CD4-positive, alpha-beta T cell treated with Interleukin-4 for 1 hour (primary cell): ENCODE measurements around the gene CHP1.
A peak's percentile ranks its signal among the peaks of the same experiment; 100 is the strongest.
"Not testable (repeated sequence)": the region's sequence is repeated elsewhere in the genome, so short reads cannot be mapped to it uniquely, and the experiment has no call there.

Experiments
- DNase-seq, 2 donors: peaks; one replicate each; pipeline ENCODE4 v3.0.0-alpha.2; 2020 to 2022

The CHP1 gene

DNA sequence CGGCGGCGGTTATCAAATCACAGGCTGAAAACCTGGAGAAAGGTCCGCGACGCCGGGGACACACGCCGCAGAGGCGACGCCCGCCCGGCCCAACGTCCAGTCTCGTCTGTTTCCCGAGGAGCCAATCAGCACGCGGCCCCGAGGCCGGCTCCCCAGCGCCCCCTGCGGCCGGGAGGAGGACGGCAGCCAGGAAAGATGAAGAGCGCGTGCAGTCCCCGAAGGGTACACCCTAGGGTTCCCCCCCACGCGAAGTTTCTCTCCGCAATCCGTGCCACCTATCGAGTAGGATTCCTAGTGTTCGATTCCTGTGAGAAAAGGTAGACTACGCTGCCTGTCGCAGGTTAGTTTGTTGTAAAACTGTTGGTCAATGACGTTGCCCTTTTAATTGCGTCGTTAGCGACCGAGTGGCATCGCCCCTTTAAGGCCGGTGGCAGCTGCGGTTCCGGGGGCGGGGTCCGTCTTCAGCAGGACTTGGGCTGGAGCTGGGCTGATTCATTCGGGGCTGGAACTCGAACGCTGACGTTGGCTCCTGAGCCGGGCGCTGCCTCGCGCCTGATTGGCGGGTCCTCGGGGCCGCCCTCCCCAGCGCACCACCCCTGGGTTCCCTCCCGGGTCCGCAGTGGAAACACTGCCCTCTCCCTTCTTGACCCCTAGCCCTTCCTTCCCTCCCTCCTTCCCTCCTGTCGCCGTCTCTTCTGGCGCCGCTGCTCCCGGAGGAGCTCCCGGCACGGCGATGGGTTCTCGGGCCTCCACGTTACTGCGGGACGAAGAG lies at the start of gene CHP1, which contains the start of gene EXD1:
CHP1 (plus strand) TSS at position 619 of the 772 bp plus-strand sequence; CDS start at position 734, 115 bp downstream.
EXD1 (minus strand) TSS at position 108 of the 772 bp plus-strand sequence. CDS start 4,182 bp downstream, outside the sequence.
- peak; percentile 96 to 97 for DNase-seq

DNA sequence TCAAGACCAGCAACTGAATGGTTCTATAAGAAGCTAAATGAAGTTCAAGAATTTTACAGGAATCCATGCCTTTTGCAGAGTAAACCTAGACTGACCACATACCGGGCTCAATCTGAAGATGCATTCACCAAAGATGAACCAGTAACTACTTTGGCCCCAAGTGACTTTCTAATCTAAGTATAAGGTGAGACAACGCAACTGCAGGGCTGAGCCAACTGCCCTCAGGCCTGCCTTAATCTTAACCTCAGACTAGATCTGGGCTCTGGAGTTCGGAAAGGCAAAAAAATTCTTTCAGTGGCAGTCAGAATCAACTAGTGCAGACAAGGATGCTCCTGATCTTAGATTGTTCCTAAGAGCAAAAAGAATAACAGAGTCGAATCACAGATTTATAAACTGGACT lies 48.8 kb upstream of the CHP1 start:
- DNase-seq = no peak

DNA sequence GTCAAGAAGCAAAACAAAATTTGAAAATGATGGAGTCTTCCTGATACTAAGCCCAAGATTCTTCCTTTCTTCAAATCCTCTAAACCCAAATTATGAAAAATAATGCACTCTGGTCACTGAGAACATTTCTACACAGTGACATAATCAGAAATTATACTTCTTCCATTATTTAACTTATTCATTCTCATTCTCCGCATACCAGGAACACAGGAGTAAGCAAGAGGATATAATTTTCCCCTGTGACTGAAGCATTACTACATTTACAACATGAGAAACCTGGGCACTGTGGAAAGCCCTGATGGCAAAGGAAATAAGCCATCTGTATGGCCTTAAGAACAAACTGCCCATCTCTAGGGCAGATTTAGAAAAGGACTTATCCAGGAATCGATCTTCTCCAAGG lies 47.5 kb upstream of the CHP1 start:
- DNase-seq = no peak

DNA sequence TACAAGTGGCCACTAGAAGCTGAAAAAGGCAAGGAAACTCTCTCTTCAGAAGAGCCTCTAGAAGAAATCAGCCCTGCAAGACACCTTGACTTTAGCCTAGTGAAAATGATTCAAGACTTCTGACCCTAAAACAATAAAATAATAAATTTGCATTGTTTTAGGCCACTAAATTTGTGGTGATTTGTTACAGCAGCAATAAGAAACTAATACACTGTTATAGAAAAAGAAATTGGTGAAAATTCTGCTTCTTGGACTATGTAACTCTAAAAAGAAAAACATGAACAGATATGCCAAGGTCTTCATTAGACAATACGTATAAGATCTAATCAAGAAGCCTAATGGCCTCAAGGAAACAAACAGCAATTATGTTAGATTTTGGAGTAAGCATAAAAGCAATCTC lies 36.6 kb upstream of the CHP1 start:
- DNase-seq = no peak

DNA sequence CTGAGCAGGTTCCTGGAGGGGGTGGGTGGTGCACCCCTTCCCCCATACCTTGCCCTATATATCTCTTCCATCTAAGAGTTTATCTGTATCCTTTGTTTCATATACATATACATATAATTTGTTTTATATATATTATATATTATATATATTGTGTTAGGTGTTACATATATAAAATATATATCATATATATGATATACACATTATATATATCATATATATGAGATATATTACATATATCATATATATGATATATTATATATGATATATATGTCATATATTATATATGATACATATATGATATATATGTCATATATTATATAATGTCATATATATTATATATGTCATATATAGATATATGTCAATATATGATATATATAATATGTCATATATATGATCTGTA lies 31.6 kb upstream of the CHP1 start:
- no peak for DNase-seq

DNA sequence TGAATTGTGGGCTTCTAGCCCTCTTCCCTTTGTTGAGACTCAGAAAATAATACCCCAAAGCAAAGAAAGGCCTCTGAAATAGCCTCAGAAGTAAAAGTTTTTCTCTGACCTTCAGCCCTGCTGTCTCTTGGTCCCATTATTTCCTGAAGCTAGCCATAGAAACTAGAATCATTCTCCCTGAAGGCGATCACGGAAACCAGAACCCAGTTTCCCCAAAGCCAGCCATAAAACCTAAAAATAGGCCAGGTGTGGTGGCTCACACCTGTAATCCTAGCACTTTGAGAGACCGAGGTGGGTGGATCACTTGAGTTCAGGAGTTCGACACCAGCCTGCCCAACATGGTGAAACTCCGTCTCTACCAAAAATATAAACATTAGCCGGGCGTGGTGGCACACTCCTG lies 27.7 kb upstream of the CHP1 start:
- DNase-seq = no peak

DNA sequence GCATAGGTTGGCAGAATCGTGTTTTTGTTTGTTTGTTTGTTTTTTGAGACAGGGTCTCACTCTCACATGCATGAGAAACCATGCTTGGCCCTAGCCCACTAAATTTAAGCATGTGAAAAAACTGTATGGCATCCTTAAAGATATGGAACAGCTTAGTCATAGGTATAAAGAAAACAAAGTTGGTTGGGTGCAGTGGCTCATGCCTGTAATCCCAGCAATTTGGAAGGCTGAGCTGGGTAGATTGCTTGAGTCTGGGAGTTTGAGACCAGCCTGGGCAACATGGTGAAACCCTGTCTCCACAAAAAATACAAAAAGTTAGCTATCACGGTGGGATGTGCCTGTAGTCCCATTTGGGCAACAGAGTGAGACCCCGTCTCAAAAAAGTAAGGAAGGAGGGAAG lies 25.8 kb upstream of the CHP1 start:
- no peak for DNase-seq

DNA sequence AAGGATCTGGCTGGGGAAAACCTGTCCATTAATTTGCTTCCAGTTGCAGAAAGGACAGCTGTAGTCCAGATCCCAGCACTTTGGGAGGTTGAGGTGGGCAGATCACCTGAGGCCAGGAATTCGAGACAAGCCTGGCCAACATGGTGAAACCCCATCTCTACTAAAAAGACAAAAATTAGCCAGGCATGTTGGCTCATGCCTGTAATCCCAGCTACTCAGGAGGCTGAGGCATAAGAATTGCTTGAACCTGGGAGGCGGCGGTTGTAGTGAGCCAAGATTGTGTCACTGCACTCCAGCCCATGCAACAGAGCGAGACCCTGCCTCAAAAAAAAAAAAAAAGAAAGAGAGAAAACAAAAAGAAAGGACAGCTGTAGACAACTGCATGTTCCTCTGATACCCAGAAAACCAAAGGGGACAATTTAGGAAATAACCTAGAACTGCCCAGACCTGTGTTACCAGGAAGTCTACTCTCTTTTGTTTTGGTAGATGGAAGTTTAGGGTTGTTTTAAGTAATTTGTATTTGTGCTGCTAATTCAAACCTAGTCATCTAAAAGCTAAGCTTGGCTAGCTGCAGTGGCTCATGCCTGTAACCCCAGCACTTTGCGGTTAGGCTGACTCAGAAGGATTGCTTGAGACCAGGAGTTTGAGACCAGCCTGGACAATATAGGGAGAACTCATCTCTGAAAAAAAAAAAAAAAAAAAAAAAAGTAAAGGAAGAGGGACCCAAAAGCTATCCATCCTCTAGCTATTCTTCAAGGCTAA lies 23.2 kb upstream of the CHP1 start:
- no peak for DNase-seq

DNA sequence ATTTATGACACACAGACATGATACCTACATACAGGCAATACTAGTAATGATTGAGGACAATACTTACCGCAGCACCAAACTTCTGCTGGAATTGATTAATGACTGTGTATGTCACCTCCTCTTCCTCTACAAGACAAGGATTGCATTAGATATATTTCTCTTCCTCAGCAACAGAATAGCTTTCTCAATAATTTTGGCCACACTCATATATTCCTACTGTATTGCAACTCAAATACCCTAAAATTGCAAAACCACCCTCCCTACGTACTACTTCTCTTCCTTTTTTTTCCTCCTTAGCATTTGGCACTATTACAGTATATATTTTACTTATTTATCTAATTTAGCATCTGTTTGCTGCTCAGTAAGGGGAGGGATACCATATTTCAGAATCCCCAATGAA lies 15.4 kb upstream of the CHP1 start:
- no peak for DNase-seq

DNA sequence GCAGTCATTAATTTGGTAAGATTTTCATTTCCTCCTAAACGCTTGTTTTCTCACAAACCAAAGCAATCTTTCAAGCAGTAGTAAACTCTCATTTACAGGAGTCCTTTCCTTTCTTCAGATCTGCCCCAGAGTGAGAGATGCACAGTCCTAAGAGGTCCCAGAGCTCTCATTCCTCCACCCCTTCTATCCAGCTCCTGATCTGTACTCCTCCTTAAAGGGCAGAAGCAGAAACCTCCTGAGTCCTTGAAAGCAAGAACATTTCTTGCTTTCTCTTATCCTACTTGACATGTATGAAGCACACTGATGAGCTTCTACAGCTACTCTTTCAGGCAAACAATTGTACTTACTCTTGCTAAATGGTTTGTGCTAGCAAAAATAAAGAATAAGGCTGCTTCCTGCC lies 12.2 kb upstream of the CHP1 start:
- DNase-seq = no peak

DNA sequence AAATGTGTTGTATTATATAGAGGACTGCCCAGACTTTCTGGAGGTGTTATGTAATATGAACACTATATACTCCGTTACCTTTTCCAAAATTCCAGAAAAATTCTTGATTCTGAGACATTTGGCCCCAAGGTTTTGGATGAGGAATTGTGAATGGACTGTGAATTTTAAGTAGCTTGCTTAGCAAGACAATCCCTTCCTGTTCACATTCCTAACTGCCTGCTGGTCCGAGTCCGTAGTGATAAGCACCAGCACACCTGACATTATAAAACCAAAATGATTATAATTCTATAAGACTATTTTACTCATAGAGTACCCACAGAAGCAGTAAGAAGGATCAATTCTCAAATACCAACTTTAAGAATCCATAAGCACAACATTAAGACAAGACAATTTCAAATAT lies 11.7 kb upstream of the CHP1 start:
- no peak for DNase-seq

DNA sequence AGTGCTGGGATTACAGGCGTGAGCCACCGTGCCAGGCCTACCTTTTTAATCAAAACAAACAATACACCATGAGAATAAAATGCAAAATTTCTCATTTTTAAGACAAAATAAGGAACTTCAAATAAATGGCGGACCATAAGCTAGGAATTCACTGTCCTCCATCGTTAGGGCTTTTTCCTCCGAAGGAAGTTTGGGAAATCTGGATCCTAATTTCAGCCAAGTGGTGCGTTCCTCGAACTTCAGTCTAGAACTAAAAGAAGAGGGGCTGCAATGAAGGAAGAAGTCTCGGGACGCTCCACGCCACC lies 771 bp upstream of the CHP1 start:
- no peak for DNase-seq

DNA sequence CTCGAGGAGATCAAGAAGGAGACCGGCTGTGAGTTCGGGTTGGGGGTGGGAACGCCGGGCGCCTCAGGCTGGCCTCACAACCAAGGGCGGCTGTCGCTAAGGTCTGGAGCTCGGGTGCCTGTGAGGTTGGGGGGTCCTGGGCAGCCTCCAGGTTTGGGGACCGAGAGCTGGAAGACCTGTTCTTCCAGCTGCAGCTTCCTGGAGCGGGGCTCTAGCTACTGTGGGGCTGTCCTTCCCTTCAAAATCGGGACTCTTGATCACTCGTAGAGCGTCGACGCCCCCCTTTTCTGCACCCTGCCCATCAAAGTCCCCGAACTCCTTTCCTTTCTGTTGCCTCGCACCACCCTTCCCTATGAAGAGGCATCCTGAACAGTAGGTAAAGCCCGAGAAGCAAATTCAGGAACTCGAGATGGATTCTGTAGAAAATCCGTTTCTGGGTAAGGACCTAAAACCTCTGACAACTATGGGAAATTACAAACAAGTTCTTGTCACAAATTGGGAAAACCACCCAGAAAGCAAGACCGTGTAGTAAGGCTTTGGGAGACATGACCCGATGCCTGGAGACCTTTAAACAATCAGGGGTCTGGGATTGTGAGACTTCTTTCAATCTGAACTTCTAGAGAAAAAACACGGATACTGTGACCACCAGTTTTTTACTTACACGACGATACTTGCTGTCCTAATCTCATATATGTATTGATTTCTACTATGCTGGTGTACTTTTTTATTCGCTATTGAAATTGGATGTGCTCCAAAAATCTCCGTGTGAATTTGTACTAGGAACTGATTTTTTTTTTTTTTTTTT lies 556 bp downstream of the CHP1 start:
- DNase-seq = peak in 1 of 2 donors; percentile 13

DNA sequence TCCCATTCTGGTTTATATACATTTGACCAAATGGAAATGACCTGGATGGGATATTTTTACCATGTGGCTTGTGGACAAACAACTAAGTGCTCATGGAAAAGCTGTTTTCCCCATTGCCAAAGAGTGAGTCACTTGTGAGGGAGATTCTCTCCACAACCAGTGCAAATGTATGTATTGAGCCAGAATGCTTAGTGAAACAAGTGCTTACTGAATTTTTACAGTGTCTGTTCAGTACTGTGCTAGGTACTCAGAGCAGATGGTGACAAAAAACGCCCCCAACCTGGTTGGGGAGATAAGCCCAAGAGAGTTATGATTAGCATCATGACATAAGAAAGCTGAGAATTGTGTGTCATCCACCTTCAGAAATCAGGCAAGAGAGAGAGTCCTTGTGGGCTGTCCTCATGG lies 2.3 kb downstream of the CHP1 start:
- DNase-seq = no peak

DNA sequence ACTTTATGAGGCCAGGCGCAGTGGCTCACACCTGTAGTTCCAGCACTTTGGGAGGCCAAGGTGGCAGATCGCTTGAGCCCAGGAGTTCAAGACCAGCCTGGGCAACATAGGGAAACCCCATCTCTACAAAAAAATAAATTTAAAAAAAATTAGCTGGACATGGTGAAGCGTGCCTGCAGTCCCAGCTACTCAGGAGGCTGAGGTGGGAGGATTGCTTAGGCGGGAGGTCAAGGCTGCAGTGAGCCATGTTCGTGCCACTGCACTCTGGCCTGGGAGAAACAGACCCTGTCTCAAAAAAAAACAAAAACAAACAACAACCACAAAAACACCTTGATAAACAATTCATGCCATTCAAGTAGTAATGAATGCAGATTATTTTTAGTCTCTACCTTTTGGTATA lies 4.2 kb downstream of the CHP1 start:
- not testable (repeated sequence) for DNase-seq

DNA sequence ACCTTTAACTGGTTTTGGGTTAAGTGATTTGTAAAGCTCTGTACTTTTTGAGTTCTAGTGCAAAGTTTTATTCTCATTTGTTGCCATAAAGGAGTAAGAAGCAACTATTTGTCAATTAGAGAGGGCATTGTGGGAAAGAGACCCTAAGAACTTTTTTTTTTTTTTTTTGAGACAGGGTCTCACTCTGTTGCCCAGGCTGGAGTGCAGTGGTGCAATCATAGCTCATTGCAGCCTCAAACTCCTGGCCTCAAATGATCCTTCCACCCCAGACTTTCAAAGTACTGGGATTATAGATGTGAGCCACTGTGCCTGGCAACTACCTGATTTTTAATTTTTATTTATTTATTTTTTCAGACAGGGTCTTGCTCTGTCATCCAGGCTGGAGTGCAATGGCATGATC lies 4.9 kb downstream of the CHP1 start:
- DNase-seq = no peak

DNA sequence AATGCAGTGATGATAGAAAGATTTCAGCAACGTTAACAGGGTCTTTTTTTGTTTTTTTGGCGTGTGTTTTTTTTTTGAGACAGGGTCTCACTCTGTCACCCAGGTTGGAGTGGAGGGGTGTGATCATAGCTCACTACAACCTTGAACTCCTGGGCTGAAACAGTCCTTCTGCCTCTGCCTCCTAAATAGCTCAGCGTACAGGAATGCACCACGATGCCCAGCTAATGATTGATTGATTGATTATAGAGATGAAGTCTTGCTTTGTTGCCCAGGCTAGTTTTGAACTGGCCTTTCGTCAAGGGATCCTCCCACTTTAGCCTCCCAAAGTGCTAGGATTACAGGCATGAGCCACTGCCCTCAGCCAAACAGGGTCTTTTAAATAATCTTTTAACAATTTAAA lies 7.0 kb downstream of the CHP1 start:
- DNase-seq = no peak

DNA sequence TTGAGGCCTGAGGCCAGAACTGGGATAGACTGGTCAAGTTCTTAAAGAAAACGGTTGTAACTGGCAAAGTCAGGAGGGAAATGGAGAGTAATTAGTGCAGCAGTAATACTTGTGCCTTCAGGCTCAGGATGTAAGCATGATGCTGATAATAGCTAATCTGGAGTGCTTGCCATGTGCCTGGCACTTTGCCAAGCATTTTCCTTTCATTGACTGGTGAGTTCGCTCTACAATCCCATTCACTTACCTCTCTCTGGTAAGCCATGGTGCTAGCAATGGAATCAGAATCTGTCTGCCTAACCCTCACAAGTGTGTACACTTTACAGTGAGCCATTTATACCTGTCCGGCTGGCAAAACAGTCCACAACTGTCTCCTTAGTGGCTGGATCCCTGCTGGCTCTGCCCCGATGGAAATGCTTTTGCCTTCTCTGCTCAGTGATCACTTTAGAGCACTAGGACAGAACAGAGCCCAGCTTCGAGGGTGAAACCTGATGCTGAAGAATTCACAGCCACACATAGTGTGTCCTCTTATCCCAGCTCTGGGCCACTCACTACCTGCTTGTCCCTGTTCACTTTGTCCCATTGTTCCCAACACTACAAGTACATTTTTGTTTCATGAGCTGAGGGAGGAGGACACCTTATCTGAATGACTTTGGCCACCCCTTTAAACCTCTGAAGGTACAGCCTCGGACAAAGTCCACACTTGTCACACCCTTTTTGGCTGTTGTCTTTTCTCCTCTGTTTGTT lies 10.3 kb downstream of the CHP1 start:
- no peak for DNase-seq

DNA sequence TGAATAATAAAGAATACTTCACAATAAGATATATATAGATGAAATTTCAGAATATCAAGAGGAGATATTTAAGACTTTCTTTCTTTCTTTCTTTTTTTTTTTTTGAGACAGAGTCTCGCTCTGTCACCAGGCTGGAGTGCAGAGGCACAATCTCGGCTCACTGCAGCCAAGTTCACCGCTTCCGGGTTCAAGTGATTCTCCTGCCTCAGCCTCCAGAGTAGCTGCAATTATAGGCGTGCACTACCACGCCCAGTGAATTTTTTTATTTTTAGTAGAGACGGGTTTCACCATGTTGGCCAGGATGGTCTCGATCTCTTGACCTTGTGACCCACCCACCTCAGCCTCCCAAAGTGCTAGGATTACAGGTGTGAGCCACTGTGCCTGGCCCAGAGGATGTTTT lies 19.7 kb downstream of the CHP1 start:
- not testable (repeated sequence) for DNase-seq

DNA sequence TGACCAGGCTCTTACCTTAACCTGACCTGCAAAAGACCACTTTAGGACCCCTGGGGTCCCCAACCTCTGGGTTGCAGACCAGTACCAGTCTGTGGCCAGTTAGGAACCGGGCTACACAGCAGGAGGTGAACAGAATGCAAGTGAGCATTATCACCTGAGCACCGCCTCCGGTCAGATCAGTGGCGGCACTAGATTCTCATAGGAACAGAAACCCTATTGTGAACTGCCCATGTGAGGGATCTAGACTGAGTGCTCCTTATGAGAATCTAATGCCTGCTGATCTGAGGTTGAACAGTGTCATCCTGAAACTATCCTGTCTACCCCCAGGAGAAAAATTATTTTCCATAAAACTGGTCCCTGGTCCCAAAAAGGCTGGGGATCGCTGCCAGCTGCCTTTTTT lies 20.3 kb downstream of the CHP1 start:
- DNase-seq = no peak

DNA sequence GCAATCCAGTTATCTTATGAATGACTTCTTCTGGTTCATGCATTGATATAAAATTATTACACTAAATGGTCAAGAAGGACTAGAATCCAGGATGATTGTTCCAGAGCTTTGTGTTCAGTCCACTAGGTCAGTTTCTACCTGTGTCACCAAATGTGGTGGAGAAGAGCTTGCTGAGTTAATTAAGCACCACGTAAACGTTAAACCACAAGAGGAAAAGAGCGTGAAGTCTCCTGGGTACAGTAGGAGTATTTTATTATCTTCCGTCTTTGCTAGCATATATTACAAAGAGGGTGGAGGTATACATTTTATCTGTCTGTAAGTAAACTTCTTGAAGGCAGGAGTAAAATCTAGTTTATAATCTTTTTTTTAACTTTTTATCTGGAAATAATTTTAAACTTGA lies 23.5 kb downstream of the CHP1 start:
- DNase-seq = no peak

DNA sequence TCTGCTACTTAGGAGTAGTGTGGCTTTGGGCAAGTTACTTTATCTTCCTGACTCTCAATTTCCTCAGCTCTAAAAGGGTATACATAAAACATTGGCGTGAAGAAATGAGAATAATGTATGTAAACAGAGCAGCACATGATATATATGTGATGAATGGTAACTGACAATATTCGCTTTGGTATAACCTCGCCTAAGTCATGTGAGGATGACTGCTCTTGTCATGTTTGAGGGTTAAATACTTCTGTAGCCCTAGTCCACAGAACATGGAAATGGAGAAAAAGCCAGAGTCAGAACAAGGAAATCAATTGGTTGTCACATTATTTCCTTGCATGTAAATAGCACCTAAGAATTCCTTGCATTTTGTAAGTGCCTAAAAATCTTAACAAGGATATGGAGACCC lies 25.0 kb downstream of the CHP1 start:
- no peak for DNase-seq

DNA sequence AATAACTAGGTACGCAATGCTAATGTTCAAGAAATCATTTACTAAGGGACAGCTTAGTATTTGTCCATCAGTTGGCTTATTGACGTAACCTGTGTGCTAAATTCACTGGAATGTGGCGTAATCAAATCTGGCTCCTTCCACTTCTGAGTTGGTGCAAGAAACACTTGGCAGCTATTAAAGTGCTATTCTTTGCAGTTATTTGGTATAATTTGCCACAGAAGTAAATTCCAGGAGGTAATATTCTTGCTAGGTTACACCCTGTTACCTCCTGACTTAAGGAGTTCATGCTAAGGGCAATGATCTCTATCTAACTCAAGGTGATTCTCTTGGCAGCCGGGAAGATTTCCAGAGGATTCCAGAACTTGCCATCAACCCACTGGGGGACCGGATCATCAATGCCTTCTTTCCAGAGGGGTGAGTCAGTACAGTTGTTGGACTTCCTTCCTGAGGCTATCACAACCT lies 25.5 kb downstream of the CHP1 start:
- no peak for DNase-seq
